ENCODE results near the gene ZCCHC14. TPM values are rescaled to one million over a fixed set of nuclear protein-coding genes. Genes with fewer than 3 reads are reported as not detected.

The ZCCHC14 gene
- total RNA-seq, 1 donor from 2014 or later, result 19.2 TPM

DNA sequence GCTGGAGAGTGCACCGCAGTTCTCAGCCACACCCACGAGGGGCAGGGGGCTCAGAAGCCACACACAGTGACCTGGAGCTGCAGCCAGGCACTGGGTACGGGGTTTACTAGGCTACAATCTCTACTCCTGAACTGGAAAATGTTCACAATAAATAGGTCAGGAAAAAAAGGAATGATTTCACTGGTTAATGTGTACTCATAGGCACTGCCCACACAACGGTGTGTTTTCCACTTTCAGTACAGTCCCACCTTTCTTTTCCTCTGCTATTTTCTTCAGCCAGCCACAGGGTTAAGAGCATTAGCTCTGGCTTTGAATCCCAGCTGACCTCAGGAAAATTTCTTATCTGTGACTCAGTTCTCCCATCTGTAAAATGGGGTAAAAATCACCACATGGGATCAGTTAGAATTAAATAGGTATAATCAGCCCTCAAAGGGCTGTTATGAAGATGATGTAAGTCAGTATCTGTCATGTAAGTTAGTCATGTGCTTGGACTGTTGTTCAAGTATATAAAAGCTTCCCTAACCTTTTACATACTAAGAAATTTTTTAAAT, 35.7 kb downstream of the ZCCHC14 start:
- no peak for DNase-seq

- no peak for DNase-seq
Observed at GRCh38 chr16:87454391-87454790, 38.4 kb downstream of the ZCCHC14 start.

DNA sequence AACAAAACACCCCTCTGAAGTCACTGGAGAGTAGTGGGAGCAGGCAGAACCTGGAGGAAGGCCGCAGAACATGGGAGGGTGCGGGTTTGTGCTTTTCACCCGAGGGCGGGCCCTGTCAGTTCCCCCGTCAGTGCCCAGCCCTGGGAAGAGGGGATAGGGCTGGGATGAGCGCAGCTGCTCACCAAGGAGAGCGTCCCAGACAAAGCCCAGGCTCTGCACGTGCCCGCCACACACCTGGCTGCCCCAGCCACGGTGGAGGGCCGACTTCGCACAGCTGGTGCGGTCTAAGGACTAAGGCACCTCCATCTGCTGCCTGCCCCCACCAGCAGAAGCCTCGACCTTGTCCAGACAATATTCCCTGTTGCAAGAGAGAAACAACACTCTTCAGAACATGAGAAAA, 39.5 kb downstream of the ZCCHC14 start:
- DNase-seq, result no peak

DNA sequence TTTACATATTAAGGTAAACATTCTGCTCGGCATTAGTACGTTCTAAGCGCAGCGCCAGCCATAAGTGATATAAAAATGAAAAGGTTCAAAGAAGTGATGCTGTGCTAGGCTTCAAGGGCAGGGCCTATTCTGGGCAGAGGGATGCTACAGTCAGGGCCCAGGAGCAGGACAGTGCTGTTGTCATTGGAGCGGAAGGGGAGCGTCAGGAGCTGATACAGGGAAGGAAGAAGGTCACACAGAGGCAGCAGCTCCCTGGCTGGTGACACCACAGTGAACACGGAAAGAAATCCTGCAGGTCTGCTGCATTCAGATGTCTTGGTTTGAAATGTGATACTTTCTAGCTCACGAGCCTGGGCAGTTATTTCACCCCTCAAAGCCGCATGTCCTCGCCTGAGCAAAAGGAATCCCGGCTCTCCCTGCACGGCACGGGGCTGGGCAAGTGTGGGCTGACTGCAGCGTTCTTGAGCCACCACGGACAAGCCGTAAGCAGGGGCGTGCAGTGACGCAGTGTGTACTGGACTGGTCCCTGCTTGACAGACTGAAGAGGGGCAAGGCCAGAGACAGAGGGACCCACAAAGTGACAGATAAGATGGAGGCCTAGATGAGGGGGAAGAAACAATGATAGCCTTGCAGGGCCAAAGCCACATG, 41.1 kb downstream of the ZCCHC14 start:
- no peak for DNase-seq

DNA sequence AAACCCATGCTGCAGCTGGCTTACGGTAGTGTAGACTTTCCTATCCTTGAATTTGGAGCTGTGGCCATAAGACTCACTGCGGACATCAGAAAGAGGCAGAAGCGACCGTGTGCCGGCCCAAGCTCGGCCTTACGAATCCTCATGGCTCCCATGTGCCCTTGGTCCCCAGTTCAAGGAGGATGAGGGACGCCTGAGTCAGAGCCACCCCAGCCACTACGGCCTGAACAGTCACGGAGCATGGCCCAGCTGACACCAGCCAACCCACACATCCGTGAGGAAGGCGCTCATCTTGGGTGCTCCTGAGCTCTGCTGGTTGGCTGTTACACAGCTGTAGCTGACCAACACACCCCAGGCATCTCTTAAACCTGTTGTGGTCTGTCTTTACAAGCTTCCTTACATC, 44.0 kb downstream of the ZCCHC14 start:
- DNase-seq, result no peak

- peak; percentile 30 for DNase-seq
Observed at GRCh38 chr16:87447323-87447722, 45.5 kb downstream of the ZCCHC14 start.

- no peak for DNase-seq
Observed at GRCh38 chr16:87446479-87446878, 46.3 kb downstream of the ZCCHC14 start.

DNA sequence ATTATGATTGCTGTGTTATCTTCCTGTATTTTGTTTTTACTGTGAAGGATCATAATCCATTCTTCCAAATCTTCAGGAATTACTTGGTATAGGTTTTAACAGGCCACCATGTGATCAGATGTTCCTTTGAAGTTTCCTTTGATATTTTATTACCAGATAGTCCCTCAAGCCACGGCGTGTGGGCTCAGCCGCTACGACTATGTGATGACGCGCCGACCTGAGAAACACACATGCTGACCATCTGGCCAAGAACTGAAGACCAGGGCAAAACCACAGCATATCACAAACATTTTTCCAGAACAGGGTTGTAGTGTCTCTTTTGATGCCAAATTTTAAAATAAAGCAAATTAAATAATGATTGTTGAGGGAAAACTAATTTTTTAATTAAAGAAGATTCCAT, 47.3 kb downstream of the ZCCHC14 start:
- no peak for DNase-seq

DNA sequence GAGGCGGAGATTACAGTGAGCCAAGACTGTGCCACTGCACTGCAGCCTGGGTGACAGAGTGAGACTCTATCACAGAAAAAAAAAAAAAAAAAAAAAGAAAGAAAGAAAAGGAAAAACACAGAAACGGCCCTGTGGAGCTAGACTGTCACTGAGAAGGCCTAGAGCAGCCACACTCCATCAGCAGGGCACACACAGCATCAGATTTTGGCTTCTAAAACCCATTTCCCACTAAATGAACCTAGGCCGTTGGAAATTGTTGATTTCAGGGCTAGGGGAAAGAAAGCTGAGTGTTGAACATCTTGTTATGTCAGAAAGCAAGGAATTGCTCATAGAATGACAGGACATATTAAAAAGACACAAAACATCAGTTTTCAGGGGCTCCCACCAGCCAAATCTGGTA, 48.9 kb downstream of the ZCCHC14 start:
- no peak for DNase-seq

GRCh38 chr16:87443016-87443415, 49.8 kb downstream of the ZCCHC14 start:
- no peak for DNase-seq

- no peak for DNase-seq
Observed at GRCh38 chr16:87442581-87442966, 50.2 kb downstream of the ZCCHC14 start.

DNA sequence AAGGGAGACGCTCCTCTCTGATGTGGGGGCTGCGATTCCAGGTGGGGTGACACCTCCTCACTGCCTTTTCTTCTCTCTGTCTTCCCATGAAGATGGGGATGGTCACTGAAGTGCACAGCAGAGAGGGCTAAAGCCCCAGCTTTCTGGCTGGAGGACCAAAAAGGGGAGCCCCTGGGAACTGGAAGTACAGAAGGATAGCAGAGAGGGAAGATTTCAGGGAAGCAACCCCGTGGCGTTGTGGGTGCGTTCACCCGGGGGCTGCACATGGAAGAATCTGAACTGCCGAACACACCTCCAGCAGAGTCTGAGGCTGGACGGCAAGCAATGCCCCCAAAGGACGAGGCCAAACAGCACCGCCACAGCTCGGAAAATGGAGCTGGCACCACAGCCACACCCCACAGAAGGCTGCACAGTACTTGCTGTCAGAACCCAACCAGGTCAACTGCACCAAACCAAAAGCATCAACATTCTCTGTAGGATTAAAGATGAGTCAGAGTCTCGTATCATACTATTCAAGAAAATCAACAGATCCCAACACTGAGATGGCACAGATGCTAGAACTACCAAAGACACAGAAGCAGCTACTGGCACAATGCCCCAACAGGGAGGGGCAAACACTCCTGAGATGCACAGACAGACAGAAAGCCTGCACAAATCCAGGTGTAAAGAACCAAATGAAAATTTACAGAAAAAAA, 50.8 kb downstream of the ZCCHC14 start:
- no peak for DNase-seq

DNA sequence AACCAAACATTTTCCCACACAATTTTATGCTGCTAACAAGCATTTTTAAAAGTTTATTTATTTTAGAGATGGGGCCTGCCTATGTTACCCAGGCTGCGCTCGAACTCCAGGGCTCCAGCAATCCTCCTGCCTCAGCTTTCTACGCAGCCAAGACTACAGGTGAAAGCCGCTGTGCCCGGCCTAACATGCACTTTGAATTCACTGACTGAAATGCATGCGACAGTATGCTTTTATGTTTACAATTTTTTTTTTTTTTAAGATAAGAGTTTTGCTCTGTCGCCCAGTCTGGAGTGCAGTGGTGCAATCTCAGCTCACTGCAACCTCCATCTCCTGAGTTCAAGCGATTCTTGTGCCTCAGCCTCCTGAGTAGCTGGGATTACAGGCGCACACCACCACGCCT, 52.9 kb downstream of the ZCCHC14 start:
- no peak for DNase-seq

GRCh38 chr16:87438611-87438985, 54.2 kb downstream of the ZCCHC14 start:
- no peak for DNase-seq

DNA sequence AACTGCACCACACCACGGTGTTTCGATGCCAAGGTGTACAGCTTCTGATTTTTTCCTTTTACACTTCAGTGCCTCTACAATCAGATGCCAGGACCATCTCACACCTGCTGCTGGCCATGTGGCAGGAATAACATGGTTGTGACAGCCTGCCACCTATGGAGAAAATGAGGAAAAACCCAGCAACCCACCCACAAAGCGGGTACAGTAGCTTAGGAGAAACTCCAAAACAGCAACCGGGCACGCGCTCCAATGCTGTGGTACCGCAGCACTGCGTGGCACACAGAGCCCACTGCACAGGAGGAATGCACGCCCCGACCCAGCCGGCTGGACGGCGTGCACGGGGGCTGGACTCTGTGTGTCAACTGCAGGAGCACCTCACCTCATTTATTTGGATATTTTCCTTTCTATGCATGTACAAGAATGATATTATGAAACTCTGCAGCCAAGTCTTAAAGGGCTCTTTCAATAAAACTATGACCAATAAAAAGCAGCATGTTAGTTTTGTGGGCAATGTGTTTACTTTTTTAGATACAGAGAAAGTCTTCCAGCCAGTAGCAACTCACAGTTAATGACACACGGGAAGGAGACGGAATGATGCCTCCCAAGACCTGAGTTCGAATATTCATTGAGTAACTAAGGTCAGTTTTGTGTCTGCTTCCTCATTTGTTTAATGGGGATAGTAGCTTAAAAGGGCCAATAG, 54.8 kb downstream of the ZCCHC14 start:
- no peak for DNase-seq

- no peak for DNase-seq
Observed at GRCh38 chr16:87437327-87437726, 55.5 kb downstream of the ZCCHC14 start.

DNA sequence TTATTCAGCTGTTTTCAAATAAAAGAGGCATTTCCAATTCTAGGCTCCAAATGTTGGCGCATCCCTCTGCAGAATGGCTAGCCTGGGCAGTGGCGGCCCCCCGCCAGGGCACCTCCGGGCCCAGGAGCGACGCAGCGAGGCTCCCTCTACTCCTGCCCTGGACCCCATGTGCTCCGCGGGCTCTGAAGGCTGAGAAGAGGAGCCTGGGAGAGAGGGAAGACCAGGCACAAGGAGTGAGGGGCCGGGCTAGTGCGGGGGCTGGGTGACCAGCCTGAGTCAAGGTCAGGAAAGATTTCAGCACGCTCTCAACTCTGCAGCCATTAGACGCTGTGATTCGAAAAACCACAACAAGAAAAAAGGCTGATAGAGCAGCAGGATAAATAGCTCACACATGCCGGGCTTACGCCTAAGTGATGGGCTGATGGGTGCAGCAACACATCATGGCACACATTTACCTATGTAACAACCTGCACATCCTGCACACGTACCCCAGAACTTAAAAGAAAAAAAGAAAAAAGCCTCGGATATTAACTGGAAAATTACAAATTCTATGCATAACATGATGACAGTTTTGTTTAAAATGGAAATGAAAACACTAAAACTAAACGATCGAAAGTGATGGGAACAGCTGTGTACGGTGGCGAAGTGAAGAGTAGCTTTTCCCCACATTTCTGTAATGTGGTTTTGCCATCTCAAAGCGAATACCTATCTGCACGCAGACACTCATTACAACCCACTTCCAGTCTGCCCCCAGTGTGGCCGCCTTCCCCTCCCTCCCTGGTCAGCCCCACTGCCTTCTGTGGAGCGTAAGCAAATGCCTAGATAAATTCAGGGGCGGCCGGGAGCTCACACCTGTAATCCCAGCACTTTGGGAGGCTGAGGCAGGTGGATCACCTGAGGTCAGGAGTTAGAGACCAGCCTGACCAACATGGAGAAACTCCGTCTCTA, 56.3 kb downstream of the ZCCHC14 start:
- no peak for DNase-seq

- DNase-seq, result peak; percentile 52
Observed at GRCh38 chr16:87435372-87436224, 57.2 kb downstream of the ZCCHC14 start.

DNA sequence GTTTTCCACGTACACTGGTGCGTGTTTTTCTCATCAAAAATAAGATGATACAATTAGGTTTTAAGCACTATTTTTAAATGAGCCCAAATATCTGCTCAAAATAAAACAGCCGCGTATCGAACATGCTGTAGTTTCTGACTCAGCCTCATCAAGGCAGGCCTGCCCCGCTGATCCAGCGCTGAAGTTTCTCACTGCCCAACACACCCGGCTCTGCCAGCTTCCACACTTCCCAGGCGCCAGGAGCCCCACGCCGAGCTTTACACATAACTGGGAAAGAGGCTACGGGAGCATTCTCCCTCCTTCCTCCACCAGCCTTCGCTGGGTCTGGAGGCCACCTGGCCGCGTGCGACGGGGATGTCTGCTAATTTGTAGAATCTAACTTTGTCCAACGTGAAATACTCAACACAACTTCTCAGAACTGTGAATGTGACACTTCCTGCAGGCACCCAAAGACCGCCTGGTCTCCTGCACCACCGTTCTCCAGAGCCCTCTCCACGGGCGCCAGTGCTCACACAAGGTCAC, 58.6 kb downstream of the ZCCHC14 start:
- DNase-seq, result no peak

DNA sequence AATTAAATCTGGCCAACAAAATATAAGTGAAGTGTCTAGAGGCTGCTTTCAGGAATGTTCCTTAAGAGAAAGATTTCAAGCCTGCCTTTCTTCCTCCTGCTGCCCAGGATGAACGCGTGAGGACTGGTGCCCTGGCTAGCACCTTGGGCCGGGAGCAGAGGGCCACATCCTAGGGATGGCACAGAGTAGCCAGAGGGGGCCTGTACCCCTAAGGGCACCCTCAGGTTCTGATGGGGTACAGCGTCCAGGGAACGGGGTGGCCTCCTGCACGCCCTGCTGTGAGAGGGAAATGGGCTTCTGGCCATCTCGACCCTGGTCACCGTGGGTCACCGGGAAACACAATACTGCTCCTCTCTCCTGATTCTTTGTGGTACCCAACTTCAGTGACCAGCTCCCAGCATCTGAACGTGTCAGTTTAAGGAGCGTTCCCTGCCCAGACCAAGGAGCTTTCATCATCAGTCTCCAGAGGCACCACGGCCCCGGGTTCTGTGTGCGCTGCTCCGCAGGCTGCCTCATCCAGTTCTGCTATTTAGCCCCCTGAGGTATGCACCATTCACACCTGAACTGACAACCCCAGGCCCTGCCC, 60.4 kb downstream of the ZCCHC14 start:
- DNase-seq, result no peak

- DNase-seq, result peak; percentile 68
Observed at GRCh38 chr16:87431926-87432325, 60.9 kb downstream of the ZCCHC14 start.
